HUES64 (cell line): ENCODE results near the gene UGT1A5.
"Not testable (repeated sequence)": the region's sequence is repeated elsewhere in the genome, so short reads cannot be mapped to it uniquely, and the experiment has no call there.

Source experiments
- H3K27ac ChIP-seq: 2 replicates; pipeline ENCODE4 v1.7.0; 2013; ENCODE audit warnings: low read depth, low read length, inconsistent platforms
- H3K27me3 ChIP-seq: 2 replicates; pipeline ENCODE4 v1.6.1; 2013; ENCODE audit warnings: mild to moderate bottlenecking, low read length; ENCODE audit not compliant: insufficient read depth
- H3K36me3 ChIP-seq: 2 replicates; pipeline ENCODE4 v1.6.1; 2013; ENCODE audit warnings: mild to moderate bottlenecking, low read length; ENCODE audit not compliant: insufficient read depth
- H3K4me1 ChIP-seq: 2 replicates; pipeline ENCODE4 v1.6.1; 2013; ENCODE audit warnings: mild to moderate bottlenecking, low read length, moderate library complexity; ENCODE audit not compliant: insufficient read depth
- H3K4me3 ChIP-seq: 2 replicates; pipeline ENCODE4 v1.5.1; 2013; ENCODE audit warnings: mild to moderate bottlenecking, low read length, moderate library complexity
- H3K9ac ChIP-seq: 2 replicates; pipeline ENCODE4 v1.6.1; 2013; ENCODE audit warnings: mild to moderate bottlenecking, low read depth, low read length
- H3K9me3 ChIP-seq: 2 replicates; pipeline ENCODE4 v1.6.1; 2013; ENCODE audit warnings: low read depth, low read length; ENCODE audit not compliant: insufficient read depth
- WGBS: fragments of 150-250, 120-280 bp; methylation state at CpG from one replicate; pipeline ENCODE4 v1.1.7; 2013; ENCODE audit warnings: missing lambda C conversion rate; 5-methylcytosine and 5-hydroxymethylcytosine counted together

Gene UGT1A5

GRCh38 chr2:233750689-233751088 lies 38.0 kb downstream of the UGT1A5 start:
- not testable (repeated sequence) for H3K4me3 ChIP-seq, H3K9ac ChIP-seq, H3K4me1 ChIP-seq, H3K36me3 ChIP-seq, H3K27me3 ChIP-seq, H3K27ac ChIP-seq
- peaks cover 22% of the 10 kb centered on the region for H3K9me3 ChIP-seq
- WGBS: 90% methylated on average over 2 of the region's 2 CpGs

GRCh38 chr2:233751212-233752009 lies 38.7 kb downstream of the UGT1A5 start:
- H3K9ac ChIP-seq, H3K4me3 ChIP-seq, H3K27ac ChIP-seq, H3K4me1 ChIP-seq, H3K36me3 ChIP-seq, H3K27me3 ChIP-seq: not testable (repeated sequence)
- peaks cover 22% of the 10 kb centered on the region for H3K9me3 ChIP-seq
- 93% methylated on average over 2 of the region's 2 CpGs for WGBS

- Histone ChIP-seq H3K27me3 (no peaks in the 10 kb centered on the region), H3K36me3 (no peaks in the 10 kb centered on the region), H3K27ac (no peak overlapping the region), H3K4me1 (no peaks in the 10 kb centered on the region), H3K9me3 (peaks cover 16% of the 10 kb centered on the region), H3K4me3 (no peak overlapping the region), H3K9ac (no peak overlapping the region)
- WGBS: 96% methylated on average over 42 of the region's 44 CpGs
Observed at GRCh38 chr2:233754872-233755611, 42.3 kb downstream of the UGT1A5 start.

GRCh38 chr2:233756429-233757081 lies 43.8 kb downstream of the UGT1A5 start:
- Histone ChIP-seq H3K9ac (no peak overlapping the region), H3K4me1 (no peaks in the 10 kb centered on the region), H3K9me3 (peaks cover 6% of the 10 kb centered on the region), H3K4me3 (no peak overlapping the region), H3K27me3 (no peaks in the 10 kb centered on the region), H3K36me3 (no peaks in the 10 kb centered on the region), H3K27ac (no peak overlapping the region)
- 92% methylated on average over 5 of the region's 7 CpGs for WGBS

- Histone ChIP-seq H3K27me3 (no peaks in the 10 kb centered on the region), H3K27ac (no peak overlapping the region), H3K9me3 (no peaks in the 10 kb centered on the region), H3K9ac (no peak overlapping the region), H3K4me3 (no peak overlapping the region), H3K36me3 (no peaks in the 10 kb centered on the region), H3K4me1 (no peaks in the 10 kb centered on the region)
Observed at GRCh38 chr2:233758141-233758540, 45.4 kb downstream of the UGT1A5 start.

- Histone ChIP-seq H3K27ac (no peak overlapping the region), H3K4me3 (no peak overlapping the region), H3K27me3 (no peaks in the 10 kb centered on the region), H3K9me3 (no peaks in the 10 kb centered on the region), H3K36me3 (no peaks in the 10 kb centered on the region), H3K9ac (no peak overlapping the region), H3K4me1 (no peaks in the 10 kb centered on the region)
- WGBS: 92% methylated on average over 2 of the region's 2 CpGs
Observed at GRCh38 chr2:233758849-233759248, 46.1 kb downstream of the UGT1A5 start.

GRCh38 chr2:233760043-233760442 lies 47.3 kb downstream of the UGT1A5 start, which contains the start of gene UGT1A1:
Gene UGT1A1 (plus strand): TSS chr2:233760270. CDS start chr2:233760288, 18 bp downstream.
- Histone ChIP-seq H3K4me3 (no peak within 1 kb of the TSS), H3K27ac (no peak within 1 kb of the TSS), H3K4me1 (no peaks in the 10 kb centered on the region), H3K9ac (no peak within 1 kb of the TSS), H3K27me3 (no peaks in the 10 kb centered on the region), H3K9me3 (no peaks in the 10 kb centered on the region), H3K36me3 (no peaks in the 10 kb centered on the region)
- 94% methylated on average over 5 of the region's 6 CpGs for WGBS

- no peak overlapping the region for H3K4me3 ChIP-seq
- H3K36me3 ChIP-seq: no peaks in the 10 kb centered on the region
- no peaks in the 10 kb centered on the region for H3K27me3 ChIP-seq
- H3K27ac ChIP-seq: no peak overlapping the region
- 97% methylated on average over 4 of the region's 4 CpGs for WGBS
- H3K9me3 ChIP-seq: no peaks in the 10 kb centered on the region
- H3K9ac ChIP-seq: no peak overlapping the region
- no peaks in the 10 kb centered on the region for H3K4me1 ChIP-seq
Observed at GRCh38 chr2:233761040-233761769, 48.5 kb downstream of the UGT1A5 start.

GRCh38 chr2:233764264-233764663 lies 51.6 kb downstream of the UGT1A5 start:
- Histone ChIP-seq H3K27me3 (no peaks in the 10 kb centered on the region), H3K4me1 (no peaks in the 10 kb centered on the region), H3K36me3 (no peaks in the 10 kb centered on the region), H3K9ac (no peak overlapping the region), H3K27ac (no peak overlapping the region), H3K9me3 (no peaks in the 10 kb centered on the region), H3K4me3 (no peak overlapping the region)
- WGBS: 90% methylated on average over 7 of the region's 7 CpGs

GRCh38 chr2:233764761-233765160 lies 52.1 kb downstream of the UGT1A5 start:
- WGBS: 84% methylated on average over 3 of the region's 3 CpGs
- no peak overlapping the region for H3K4me3 ChIP-seq
- no peaks in the 10 kb centered on the region for H3K4me1 ChIP-seq
- no peaks in the 10 kb centered on the region for H3K36me3 ChIP-seq
- no peak overlapping the region for H3K27ac ChIP-seq
- H3K9ac ChIP-seq: no peak overlapping the region
- H3K27me3 ChIP-seq: no peaks in the 10 kb centered on the region
- no peaks in the 10 kb centered on the region for H3K9me3 ChIP-seq

- 84% methylated on average over 4 of the region's 4 CpGs for WGBS
- Histone ChIP-seq H3K27ac (no peak overlapping the region), H3K9ac (no peak overlapping the region), H3K36me3 (no peaks in the 10 kb centered on the region), H3K4me1 (no peaks in the 10 kb centered on the region), H3K9me3 (no peaks in the 10 kb centered on the region), H3K4me3 (no peak overlapping the region), H3K27me3 (no peaks in the 10 kb centered on the region)
Observed at GRCh38 chr2:233766416-233766815, 53.7 kb downstream of the UGT1A5 start.
